HG03159 (cell line): ENCODE measurements around the gene ANKRD55.
"Not testable (repeated sequence)": the region's sequence is repeated elsewhere in the genome, so short reads cannot be mapped to it uniquely, and the experiment has no call there.

Experiments
- ATAC-seq: cut with Tn5 transposase; IDR thresholded peaks from one replicate; pipeline ENCODE4 v1.9.1; 2021; ENCODE audit warnings: mild to moderate bottlenecking, moderate library complexity; ENCODE audit not compliant: unreplicated experiment

Gene ANKRD55

DNA sequence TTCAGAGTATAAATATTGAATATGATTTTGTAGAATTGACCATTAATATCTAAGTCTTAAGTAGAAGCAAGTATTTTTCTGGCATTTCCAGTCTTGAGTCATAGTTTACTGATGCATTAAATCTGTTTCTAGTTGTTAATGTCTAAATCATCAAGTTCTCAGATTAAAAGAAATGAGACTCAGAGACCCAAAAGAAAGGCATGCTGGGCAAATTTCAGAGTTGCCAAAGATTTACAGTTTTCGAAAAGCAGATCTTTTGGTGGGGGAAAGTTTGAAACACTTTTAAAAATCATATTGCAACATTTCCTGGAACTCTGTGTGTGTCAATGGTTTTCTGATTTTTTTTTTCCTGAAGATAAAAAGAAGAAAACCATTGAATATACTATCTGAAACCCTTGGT is 60.9 kb downstream of the ANKRD55 start:
- ATAC-seq: no peak

GRCh38 chr5:56170557-56170956 is 62.6 kb downstream of the ANKRD55 start:
- no peak for ATAC-seq

GRCh38 chr5:56169949-56170348 is 63.2 kb downstream of the ANKRD55 start:
- no peak for ATAC-seq

- ATAC-seq: no peak
These were observed 63.8 kb downstream of the ANKRD55 start for GRCh38 chr5:56169281-56169680.

DNA sequence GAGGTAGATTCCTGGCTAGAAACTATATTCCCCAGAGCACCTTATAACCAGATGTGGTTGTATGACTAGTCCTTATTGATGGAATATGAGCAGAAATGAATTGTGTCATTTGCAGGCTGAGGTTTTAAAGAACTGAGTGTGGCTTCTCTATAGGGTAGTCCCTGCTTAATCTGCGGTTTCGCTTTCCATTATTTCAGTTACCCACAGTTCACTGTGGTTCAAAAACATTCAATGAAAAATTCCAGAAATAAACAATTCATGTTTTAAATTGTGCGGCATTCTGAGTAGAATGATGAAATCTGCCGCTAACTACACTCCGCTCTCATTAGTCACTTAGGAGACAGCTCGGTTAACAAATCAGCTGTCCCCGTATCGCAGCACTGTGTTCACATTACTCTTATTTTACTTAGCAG is 65.1 kb downstream of the ANKRD55 start:
- ATAC-seq: no peak

DNA sequence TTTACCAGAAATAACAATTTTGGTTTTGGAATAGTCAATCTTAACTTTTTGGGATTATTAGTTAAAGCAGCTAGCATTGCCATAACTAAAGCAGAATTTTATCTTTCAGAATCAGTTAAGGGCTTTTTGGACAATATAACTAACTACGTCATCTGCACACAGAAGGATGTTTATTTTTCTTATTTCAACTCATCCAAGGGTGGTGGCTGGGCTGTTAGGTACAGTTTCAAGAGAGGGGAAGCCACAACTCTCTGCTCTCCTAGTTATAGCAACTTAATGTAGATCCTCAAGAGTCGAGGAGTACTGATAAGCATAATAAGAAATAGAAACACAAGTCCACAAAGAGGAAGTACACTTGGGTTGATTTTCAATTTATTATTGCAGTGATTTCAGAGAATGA is 65.6 kb downstream of the ANKRD55 start:
- ATAC-seq: no peak

GRCh38 chr5:56166671-56167385 is 66.3 kb downstream of the ANKRD55 start:
- ATAC-seq: no peak

DNA sequence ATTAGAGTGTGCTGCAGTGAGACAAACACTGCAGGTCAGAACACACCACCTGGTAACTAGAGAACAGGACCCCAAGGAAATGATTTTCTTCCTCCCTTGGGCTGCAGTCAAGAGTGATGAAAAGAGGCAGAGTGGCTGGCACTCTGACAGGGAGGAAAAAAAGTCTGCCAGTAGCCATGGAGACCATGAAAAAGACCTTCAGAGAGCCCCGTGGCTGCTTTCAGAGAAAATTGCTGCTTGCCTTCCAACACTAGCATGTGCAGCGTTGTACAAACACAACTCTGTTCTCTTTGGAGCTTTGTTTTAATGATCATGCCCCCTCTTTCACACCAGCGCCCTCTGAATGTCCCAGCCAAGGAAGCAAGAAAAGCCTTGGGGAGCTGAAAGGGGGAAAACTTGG is 68.8 kb downstream of the ANKRD55 start:
- no peak for ATAC-seq

DNA sequence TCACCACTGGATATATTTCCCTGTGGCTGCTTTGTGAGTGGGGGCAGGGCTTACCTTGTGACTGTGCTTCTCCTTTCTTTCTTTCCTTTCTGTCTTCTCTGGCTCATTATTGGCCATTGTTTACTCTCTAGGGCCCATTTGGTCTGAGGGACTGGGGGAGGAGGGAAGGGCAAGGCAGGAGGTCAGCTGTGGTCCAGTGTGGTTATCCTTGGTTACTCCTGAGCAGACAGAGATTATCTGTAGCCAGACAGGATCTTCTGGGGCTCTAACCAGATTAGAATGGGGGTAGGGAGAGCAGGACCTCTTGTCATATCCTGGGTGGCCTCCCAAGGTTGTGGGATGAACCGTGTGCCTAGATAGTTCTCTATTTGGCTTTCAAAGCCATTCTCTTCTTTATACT is 71.2 kb downstream of the ANKRD55 start:
- no peak for ATAC-seq

- ATAC-seq: no peak
These were observed 71.7 kb downstream of the ANKRD55 start for GRCh38 chr5:56161439-56161823.

DNA sequence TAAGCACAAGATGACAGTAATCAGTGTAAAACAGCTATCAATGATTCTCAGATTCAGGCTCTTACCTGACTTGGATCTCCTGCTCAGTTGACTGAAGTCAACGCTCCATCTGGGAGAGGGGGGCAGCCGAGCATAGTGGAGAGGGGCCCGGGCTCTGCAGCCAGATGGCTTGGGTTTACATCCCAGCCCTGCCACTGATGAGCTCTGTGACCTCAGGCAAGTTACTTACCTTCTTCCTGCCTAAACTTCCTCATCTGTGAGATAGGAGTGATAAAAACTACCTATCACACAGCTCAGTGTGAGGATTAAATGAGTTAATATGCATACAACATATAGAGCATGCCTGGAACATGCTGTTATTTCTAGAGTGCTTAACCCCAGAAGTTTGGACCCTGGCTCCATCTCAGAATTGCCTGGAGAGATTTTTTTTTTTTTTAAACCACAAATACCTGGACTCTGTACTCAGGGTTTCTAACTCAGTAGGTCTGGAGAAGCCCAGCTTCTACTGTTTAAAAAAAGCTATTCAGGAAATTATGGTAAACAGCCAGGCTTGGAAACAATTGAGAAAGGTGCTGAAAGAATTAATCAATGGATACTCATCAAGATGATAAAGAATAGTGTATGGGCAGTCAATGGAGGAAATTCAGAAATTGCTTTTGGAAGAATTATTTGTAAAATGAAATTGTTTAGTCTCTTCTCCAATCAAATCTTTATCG is 72.2 kb downstream of the ANKRD55 start:
- no peak for ATAC-seq

DNA sequence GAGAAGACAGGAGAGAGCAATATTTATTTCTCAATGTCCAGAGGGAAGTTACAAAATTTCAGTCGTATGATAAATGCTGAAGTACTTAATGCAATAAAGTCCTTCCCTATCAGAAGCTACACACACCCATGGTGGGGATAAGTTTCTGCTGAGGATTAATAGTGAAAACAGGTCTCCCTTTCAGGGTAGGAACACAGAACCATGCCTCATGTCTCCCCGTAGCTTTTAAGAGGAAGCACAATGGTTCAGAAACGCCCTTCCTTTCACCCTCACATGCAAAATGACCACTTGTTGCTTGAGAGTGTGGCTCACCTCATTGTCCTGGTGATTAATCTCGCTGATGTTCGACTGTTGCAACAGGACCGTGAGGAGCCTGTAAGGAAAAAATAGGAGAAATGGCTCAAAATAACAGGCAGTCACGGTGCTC is 73.6 kb downstream of the ANKRD55 start:
- no peak for ATAC-seq

GRCh38 chr5:56158331-56158960 is 74.7 kb downstream of the ANKRD55 start:
- no peak for ATAC-seq

- not testable (repeated sequence) for ATAC-seq
These were observed 75.9 kb downstream of the ANKRD55 start for GRCh38 chr5:56157191-56157621.

- ATAC-seq: peak; percentile 65
These were observed 76.4 kb downstream of the ANKRD55 start for GRCh38 chr5:56156585-56157190.

DNA sequence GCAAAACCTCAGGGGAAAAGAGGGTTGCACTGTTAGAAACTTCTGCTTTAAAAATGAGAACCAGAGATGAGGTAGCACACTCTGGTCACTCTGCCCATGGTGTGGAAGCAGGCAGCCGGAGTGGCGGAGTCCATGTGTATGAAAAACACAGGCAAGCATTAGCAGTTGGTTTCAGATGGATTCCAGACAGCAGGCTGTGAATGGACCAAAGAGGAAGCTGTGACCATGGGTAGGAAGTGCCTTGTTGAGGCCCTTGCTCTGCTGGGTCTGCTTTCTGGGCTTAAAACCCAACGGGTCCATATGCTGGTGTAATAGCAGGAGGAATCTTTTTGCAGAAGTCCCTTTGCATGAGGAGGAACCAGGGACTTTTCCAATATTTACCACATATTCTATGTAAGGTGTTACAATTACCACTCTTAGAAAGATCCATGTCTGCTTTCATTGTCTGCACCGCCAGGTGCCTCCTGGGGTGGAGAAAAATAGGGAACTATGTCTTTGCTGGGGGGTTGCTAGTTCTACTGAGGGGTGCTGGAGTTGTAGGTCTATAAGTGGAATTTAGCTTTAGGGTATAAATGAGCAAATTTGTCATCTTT is 77.0 kb downstream of the ANKRD55 start:
- ATAC-seq: peak; percentile 21

- no peak for ATAC-seq
These were observed 78.2 kb downstream of the ANKRD55 start for GRCh38 chr5:56154732-56155484.

DNA sequence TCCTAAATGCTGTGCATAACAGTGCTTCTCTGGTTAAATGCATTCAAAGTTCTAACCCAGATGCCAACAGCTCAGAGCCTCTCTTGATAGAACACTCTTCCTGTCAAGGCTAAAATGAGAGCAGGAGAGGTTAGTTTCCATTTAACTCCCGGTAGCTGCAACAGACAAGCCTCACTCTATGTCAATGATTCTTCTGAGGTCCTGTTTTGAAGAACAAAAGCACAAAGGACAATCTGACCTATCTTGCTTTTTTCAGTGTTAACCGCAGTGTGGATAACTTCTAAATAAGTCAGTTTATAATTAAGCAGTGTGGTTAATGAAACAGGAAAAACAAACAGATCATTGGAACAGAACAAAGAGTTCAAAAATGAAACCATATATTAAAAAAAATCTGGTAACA is 80.7 kb downstream of the ANKRD55 start:
- ATAC-seq: no peak

DNA sequence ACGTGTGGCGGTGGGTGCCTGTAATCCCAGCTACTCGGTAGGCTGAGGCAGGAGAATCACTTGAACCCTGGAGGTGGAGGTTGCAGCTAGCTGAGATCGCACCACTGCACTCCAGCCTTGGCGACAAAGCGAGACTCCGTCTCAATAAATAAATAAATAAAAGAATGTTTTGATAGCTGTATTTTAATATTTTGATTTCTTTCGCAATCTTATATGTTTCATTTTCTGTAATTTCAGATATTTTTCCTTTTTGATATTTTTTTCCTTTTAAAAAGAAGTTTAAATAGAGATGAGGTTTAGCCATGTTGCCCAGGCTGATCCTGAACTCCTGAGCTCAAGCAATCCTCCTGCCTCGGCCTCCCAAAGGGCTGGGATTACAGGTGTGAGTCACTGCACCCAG is 82.4 kb downstream of the ANKRD55 start:
- ATAC-seq: not testable (repeated sequence)

DNA sequence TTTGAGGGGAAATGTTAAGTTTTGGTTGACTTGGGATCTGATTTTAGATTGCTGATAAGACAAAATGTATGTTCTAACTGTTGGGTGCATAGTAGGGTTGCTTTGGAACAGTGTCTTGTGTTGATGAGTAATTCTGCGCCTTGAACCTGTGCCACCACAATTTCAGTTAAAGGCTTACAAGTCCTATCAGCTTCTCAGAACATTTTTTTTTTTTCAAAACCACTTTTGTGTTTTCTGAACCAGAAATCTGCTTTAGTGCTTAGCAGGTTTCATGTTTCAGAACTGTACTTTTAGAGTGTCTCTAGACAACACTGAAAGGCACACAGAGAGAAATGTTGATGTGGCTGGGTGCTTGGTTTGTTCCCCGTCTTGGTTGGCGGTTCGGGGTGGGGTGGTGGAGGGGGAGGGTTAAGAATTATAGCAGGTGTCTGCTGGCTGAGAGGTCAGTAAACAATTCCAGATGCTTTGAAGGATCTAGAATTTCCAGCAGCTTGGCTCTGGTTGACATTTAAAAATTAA is 84.6 kb downstream of the ANKRD55 start:
- ATAC-seq: peak; percentile 82
